SK-N-SH (cell line): ENCODE measurements around the gene FRK.

Experiments used
- CTCF ChIP-seq: fragments of 200-600 bp; sonication (generic); IDR thresholded peaks from 2 replicates; pipeline ENCODE4 v1.6.1; 2017; ENCODE audit warnings: antibody characterized with exemption, mild to moderate bottlenecking, moderate library complexity
- EP300 ChIP-seq, 2 experiments: IDR thresholded peaks; 2 replicates each; pipeline versions ENCODE4 v1.4.0 to v1.6.1; 2012; ENCODE audit warnings: borderline replicate concordance in 1 of 2, low read depth in 1 of 2, low read length in 1 of 2
- EZH2phosphoT487 ChIP-seq: fragments of 200-600 bp; sonication (generic); IDR thresholded peaks from 2 replicates; pipeline ENCODE4 v1.6.1; 2017; ENCODE audit warnings: low read depth, mixed run types, mild to moderate bottlenecking, antibody characterized with exemption, moderate library complexity, borderline replicate concordance
- FOXM1 ChIP-seq: IDR thresholded peaks from 2 replicates; pipeline ENCODE4 v1.4.0; 2012; ENCODE audit warnings: low read depth, mild to moderate bottlenecking
- MAX ChIP-seq: IDR thresholded peaks from 2 replicates; pipeline ENCODE4 v1.4.0; 2012; ENCODE audit warnings: low read depth
- NRF1 ChIP-seq: IDR thresholded peaks from 2 replicates; pipeline ENCODE4 v1.6.1; 2012; ENCODE audit warnings: low read depth, mild to moderate bottlenecking, low read length
- RFX5 ChIP-seq: IDR thresholded peaks from 2 replicates; pipeline ENCODE4 v1.6.1; 2012; ENCODE audit warnings: mild to moderate bottlenecking, improper control_type of control experiment, low read length
- SMC3 ChIP-seq: IDR thresholded peaks from 2 replicates; pipeline ENCODE4 v1.6.1; 2012; ENCODE audit warnings: low read depth, low read length, improper control_type of control experiment
- TF ChIP-seq, protein P1 (sequence below): IDR thresholded peaks from 2 replicates; pipeline ENCODE4 v1.6.1; 2012; ENCODE audit warnings: mild to moderate bottlenecking, low read depth, low read length, moderate library complexity

- TF ChIP-seq MAX (no peak), CTCF (no peak), EZH2phosphoT487 (no peak), EP300 (IDR thresholded peaks at IDR 0.05; ENCODE audit: borderline replicate concordance in 1 of 2, low read depth in 1 of 2, low read length in 1 of 2) (no peak), RFX5 (no peak), SMC3 (no peak), NRF1 (no peak), FOXM1 (no peak)
- TF ChIP-seq, protein P1, sequence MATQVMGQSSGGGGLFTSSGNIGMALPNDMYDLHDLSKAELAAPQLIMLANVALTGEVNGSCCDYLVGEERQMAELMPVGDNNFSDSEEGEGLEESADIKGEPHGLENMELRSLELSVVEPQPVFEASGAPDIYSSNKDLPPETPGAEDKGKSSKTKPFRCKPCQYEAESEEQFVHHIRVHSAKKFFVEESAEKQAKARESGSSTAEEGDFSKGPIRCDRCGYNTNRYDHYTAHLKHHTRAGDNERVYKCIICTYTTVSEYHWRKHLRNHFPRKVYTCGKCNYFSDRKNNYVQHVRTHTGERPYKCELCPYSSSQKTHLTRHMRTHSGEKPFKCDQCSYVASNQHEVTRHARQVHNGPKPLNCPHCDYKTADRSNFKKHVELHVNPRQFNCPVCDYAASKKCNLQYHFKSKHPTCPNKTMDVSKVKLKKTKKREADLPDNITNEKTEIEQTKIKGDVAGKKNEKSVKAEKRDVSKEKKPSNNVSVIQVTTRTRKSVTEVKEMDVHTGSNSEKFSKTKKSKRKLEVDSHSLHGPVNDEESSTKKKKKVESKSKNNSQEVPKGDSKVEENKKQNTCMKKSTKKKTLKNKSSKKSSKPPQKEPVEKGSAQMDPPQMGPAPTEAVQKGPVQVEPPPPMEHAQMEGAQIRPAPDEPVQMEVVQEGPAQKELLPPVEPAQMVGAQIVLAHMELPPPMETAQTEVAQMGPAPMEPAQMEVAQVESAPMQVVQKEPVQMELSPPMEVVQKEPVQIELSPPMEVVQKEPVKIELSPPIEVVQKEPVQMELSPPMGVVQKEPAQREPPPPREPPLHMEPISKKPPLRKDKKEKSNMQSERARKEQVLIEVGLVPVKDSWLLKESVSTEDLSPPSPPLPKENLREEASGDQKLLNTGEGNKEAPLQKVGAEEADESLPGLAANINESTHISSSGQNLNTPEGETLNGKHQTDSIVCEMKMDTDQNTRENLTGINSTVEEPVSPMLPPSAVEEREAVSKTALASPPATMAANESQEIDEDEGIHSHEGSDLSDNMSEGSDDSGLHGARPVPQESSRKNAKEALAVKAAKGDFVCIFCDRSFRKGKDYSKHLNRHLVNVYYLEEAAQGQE: no peak
Measured at GRCh38 chr6:116106146-116106545, 45.5 kb upstream of the FRK start.
